Type B pancreatic cell (in vitro differentiated cells): ENCODE measurements around the gene CEP83. TPM values are rescaled to one million over a fixed set of nuclear protein-coding genes. Genes with fewer than 3 reads are reported as not detected.

ENCODE experiments used
- DNase-seq: peaks from one replicate; pipeline ENCODE4 v3.0.0; 2021; ENCODE audit warnings: mixed read lengths; ENCODE audit not compliant: unreplicated experiment; ENCODE audit errors: extremely low spot score
- H3K27ac Mint-ChIP-seq: 2 replicates; pipeline ENCODE4 v1.8.0; 2021; ENCODE audit warnings: mild to moderate bottlenecking, mixed read lengths
- H3K27me3 Mint-ChIP-seq: 2 replicates; pipeline ENCODE4 v1.8.0; 2021; ENCODE audit warnings: mixed read lengths
- H3K36me3 Mint-ChIP-seq: 2 replicates; pipeline ENCODE4 v1.8.0; 2021; ENCODE audit warnings: mixed read lengths
- H3K4me1 Mint-ChIP-seq: one replicate; pipeline ENCODE4 v1.8.0; 2021; ENCODE audit warnings: mixed read lengths; ENCODE audit not compliant: unreplicated experiment
- H3K4me3 Mint-ChIP-seq: 2 replicates; pipeline ENCODE4 v1.8.0; 2021; ENCODE audit warnings: mild to moderate bottlenecking, mixed read lengths
- H3K9me3 Mint-ChIP-seq: 2 replicates; pipeline ENCODE4 v1.8.0; 2021; ENCODE audit warnings: mixed read lengths
- total RNA-seq: library from RNA; stranded (reverse); gene quantifications from 2 replicates; pipeline ENCODE4 v1.2.1, GENCODE V29; 2021; ENCODE audit warnings: low replicate concordance
- TF ChIP-seq, protein P1 (sequence below): fragments of 200-600 bp; sonication (generic); conservative IDR thresholded peaks from 2 replicates; pipeline ENCODE4 v1.5.0; 2021; ENCODE audit warnings: antibody characterized with exemption, mild to moderate bottlenecking

CEP83 gene
- total RNA-seq, 1 donor from 2014 or later: 22.1 TPM

DNA sequence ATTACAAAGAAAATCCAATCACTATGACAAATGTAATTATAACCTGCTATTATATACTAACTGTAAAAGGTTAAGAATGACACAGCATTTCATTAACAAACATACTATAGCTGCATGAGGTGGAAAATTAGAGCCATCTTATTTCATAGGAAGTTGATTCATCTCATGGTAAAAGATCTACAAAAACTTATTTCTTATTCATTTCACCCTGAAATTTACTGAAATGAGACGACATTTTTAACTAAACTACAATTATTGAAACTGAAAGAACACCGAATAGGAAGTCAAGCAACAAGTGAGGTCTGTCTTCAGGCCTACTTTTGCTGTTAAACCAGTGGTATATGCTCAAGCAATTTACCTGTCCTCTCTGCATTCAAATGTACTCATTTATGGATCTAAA lies 87.2 kb downstream of the CEP83 start:
- no peaks in the 10 kb centered on the region for H3K9me3 Mint-ChIP-seq
- TF ChIP-seq, protein P1, sequence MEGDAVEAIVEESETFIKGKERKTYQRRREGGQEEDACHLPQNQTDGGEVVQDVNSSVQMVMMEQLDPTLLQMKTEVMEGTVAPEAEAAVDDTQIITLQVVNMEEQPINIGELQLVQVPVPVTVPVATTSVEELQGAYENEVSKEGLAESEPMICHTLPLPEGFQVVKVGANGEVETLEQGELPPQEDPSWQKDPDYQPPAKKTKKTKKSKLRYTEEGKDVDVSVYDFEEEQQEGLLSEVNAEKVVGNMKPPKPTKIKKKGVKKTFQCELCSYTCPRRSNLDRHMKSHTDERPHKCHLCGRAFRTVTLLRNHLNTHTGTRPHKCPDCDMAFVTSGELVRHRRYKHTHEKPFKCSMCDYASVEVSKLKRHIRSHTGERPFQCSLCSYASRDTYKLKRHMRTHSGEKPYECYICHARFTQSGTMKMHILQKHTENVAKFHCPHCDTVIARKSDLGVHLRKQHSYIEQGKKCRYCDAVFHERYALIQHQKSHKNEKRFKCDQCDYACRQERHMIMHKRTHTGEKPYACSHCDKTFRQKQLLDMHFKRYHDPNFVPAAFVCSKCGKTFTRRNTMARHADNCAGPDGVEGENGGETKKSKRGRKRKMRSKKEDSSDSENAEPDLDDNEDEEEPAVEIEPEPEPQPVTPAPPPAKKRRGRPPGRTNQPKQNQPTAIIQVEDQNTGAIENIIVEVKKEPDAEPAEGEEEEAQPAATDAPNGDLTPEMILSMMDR: no peak

DNA sequence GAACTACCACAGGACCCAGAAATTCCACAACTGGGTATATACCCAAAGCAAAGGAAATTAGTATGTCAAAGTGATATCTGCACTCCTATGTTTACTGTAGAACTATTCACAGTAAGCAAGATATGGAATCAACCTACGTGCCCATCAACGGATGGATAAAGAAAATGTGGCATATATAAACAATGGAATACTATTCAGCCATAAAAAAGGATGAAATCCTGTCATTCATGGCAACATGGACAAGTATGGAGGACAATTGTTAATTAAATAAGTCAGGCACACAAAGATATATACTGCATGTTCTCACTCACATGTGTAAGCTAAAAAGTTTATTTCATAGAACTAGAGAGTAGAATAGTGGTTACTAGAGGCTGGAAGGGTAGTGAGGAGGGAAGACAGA lies 97.0 kb downstream of the CEP83 start:
- Mint-ChIP-seq H3K4me1 (no peaks in the 10 kb centered on the region), H3K27ac (no peak overlapping the region), H3K36me3 (peaks cover 46% of the 10 kb centered on the region), H3K4me3 (no peak overlapping the region), H3K9me3 (peaks cover 11% of the 10 kb centered on the region), H3K27me3 (no peaks in the 10 kb centered on the region)
- TF ChIP-seq, protein P1: no peak
- DNase-seq: no peak

More for the DNA sequence above, 87.2 kb downstream of the CEP83 start:
- Mint-ChIP-seq H3K27ac (no peak overlapping the region), H3K27me3 (no peaks in the 10 kb centered on the region), H3K36me3 (peaks cover 9% of the 10 kb centered on the region), H3K4me3 (no peak overlapping the region), H3K4me1 (no peaks in the 10 kb centered on the region)
- DNase-seq: no peak

DNA sequence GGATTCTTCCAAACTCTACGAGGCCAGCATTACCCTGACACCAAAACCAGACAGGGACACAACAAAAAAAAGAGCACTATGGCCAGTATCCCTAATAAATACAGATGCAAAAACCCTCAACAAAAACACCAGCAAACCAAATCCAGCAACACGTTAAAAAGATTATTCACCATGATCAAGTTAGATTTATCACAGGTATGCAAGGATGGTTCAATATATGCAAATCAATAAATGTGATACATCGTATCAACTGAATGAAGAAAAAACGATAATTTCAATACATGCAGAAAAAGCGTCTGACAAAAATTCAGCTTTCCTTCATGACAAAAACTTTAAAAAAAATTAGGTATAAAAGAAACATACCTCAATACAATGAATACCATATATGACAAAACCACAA lies 99.9 kb downstream of the CEP83 start:
- H3K36me3 Mint-ChIP-seq: peaks cover 48% of the 10 kb centered on the region

DNA sequence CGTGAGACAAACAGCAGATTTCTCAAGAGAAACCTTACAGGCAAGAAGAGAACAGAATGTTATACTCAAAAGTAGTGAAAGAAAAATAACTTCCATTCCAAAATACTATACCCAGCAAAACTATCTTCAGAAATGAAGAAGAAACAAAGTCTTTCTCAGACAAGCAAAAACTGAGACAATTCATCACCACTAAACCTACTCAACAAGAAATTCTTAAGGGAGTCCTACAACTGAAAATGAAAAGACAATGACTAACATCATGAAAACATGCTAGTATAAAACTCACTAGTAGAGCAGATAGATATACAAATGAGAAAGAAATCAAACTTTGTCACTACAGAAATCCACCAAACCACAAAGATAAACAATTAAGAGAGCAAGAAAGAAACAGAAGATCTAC lies 106.5 kb downstream of the CEP83 start:
- no peak for DNase-seq
- H3K9me3 Mint-ChIP-seq: peaks cover 11% of the 10 kb centered on the region
- H3K36me3 Mint-ChIP-seq: peaks cover 45% of the 10 kb centered on the region

More for the DNA sequence above, 99.9 kb downstream of the CEP83 start:
- Mint-ChIP-seq H3K27ac (no peak overlapping the region), H3K27me3 (no peaks in the 10 kb centered on the region), H3K4me3 (no peak overlapping the region), H3K4me1 (no peaks in the 10 kb centered on the region), H3K9me3 (peaks cover 11% of the 10 kb centered on the region)
- TF ChIP-seq, protein P1: no peak
- no peak for DNase-seq

DNA sequence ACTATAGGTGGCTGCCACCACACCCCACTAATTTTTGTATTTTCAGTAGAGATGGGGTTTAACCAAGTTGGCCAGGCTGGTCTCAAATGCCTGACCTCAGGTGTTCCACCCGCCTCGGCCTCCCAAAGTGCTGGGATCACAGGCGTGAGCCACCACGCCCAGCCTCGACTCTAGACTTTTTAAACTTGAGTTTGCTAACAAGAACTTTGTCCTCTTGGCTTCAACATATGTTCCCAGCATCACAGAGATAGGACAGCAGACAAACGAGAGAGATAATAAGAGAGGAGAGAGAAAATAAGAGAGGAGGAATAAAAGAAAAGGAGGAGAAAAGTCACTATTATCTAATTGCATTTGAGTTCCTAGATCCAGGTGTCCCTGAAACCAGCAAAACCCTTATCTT lies 119.1 kb downstream of the CEP83 start:
- no peaks in the 10 kb centered on the region for H3K4me1 Mint-ChIP-seq
- DNase-seq: no peak
- no peak overlapping the region for H3K4me3 Mint-ChIP-seq
- TF ChIP-seq, protein P1: no peak
- no peaks in the 10 kb centered on the region for H3K9me3 Mint-ChIP-seq
- H3K27ac Mint-ChIP-seq: no peak overlapping the region
- no peaks in the 10 kb centered on the region for H3K27me3 Mint-ChIP-seq
- peaks cover 8% of the 10 kb centered on the region for H3K36me3 Mint-ChIP-seq

More for the DNA sequence above, 106.5 kb downstream of the CEP83 start:
- H3K27ac Mint-ChIP-seq: no peak overlapping the region
- H3K4me1 Mint-ChIP-seq: no peaks in the 10 kb centered on the region
- TF ChIP-seq, protein P1: no peak
- H3K4me3 Mint-ChIP-seq: no peak overlapping the region
- no peaks in the 10 kb centered on the region for H3K27me3 Mint-ChIP-seq
